AG08395 (cell line): ENCODE results near the gene KLF6.

ENCODE experiments used
- DNase-seq: peaks from one replicate; pipeline ENCODE4 v3.0.0; 2012; ENCODE audit warnings: mixed read lengths, low spot score

Gene KLF6

GRCh38 chr10:3784510-3785250 lies at the start of gene KLF6:
TSS of gene KLF6 (minus strand) at chr10:3785209. CDS start at chr10:3785014, 195 bp downstream.
- no peak for DNase-seq

- no peak for DNase-seq
Observed at GRCh38 chr10:3834404-3834803, 49.4 kb upstream of the KLF6 start.

- DNase-seq, result no peak
Observed at GRCh38 chr10:3833046-3833445, 48.0 kb upstream of the KLF6 start.

GRCh38 chr10:3832022-3832786 lies 47.2 kb upstream of the KLF6 start:
- DNase-seq, result no peak

- no peak for DNase-seq
Observed at GRCh38 chr10:3831608-3832007, 46.6 kb upstream of the KLF6 start.

GRCh38 chr10:3830946-3831345 lies 45.9 kb upstream of the KLF6 start:
- no peak for DNase-seq

GRCh38 chr10:3829156-3830050 lies 44.4 kb upstream of the KLF6 start:
- no peak for DNase-seq

- peak; percentile 47 for DNase-seq
Observed at GRCh38 chr10:3828404-3829155, 43.6 kb upstream of the KLF6 start.

GRCh38 chr10:3827768-3828403 lies 42.9 kb upstream of the KLF6 start:
- no peak for DNase-seq

- no peak for DNase-seq
Observed at GRCh38 chr10:3827266-3827665, 42.3 kb upstream of the KLF6 start.

- DNase-seq, result no peak
Observed at GRCh38 chr10:3825862-3826351, 40.9 kb upstream of the KLF6 start.

- peak; percentile 86 for DNase-seq
Observed at GRCh38 chr10:3825244-3825643, 40.2 kb upstream of the KLF6 start.

GRCh38 chr10:3822541-3823330 lies 37.7 kb upstream of the KLF6 start:
- no peak for DNase-seq

GRCh38 chr10:3820255-3820654 lies 35.2 kb upstream of the KLF6 start:
- no peak for DNase-seq

GRCh38 chr10:3816995-3817394 lies 32.0 kb upstream of the KLF6 start:
- DNase-seq, result no peak

GRCh38 chr10:3814838-3815220 lies 29.8 kb upstream of the KLF6 start:
- DNase-seq, result no peak

GRCh38 chr10:3813986-3814837 lies 29.2 kb upstream of the KLF6 start:
- peak; percentile 30 for DNase-seq

GRCh38 chr10:3813267-3813666 lies 28.3 kb upstream of the KLF6 start:
- DNase-seq, result no peak

- DNase-seq, result no peak
Observed at GRCh38 chr10:3812141-3812540, 27.1 kb upstream of the KLF6 start.
